NCI-H187 (cell line): ENCODE data around the gene OPCML.

Experiments used
- DNase-seq, 2 experiments: peaks; one replicate each; lab custom pipeline; 2025; lab: John Stamatoyannopoulos, UW

Gene OPCML

DNA sequence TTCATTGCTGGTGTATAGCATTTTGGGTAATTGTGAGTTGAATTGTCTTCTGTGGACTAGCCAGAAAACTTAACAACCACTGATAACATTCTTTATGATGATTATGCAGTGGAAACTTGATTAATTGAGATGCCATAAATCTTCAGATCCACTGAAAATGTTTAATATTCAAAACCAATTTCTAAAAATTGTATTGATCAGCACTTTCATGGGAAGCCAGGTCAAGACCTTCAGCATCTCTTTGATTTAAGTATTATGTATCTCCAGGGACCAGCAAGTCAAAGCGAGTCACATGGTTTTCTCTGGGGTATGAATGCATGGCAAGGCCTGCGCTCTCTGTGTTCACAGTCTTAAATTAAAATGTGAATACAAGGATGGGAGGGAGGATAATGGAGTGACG, 596.9 kb downstream of the OPCML start:
- DNase-seq, result no peak

DNA sequence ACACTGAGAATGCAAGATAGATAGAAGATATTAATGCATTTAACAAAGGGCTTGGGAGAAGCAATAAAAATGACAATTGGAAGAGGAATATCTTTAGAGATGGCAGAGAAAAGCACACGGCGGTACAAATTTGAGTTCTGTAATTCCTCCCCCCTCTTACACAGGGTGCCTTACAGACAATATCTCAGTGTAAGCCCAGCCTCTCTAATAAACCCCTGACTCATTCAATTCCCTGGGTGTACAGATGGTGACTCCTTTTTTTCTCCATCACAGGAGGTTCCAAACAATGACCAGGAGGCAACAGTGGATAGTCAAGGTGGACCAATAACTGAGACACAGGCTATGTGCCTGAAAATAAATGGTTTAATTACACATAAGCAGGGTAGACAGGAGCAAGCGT, 598.6 kb downstream of the OPCML start:
- no peak for DNase-seq

DNA sequence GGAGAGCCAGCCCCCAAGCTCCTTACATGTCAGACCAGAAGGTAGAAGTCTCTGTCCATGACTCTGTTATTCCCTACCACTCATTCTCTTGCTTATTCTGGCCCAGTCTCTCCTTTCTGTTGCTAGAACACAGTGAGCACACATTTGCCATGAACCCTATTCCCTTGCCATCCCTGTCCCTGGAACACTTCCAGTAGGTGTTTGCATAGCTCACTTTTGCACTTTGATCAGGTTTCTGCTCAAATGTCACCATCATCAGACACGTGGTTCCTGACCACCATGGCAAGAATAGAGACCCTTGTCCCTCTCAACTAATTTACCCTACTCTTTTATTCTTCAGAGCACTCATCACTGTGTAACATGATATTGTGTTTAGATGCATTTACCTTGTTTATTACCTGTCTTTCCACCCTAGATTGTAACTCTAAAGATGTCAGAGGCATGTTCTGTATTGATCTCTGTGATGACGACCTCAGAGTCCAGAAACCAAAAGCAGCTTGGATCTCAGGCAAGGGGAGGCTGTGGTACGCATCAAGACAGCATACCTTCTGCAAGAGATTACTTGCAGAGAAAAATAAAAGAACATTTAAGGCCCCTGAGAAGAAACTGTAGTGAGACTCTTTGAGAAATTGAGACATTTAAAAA, 606.4 kb downstream of the OPCML start:
- no peak for DNase-seq

DNA sequence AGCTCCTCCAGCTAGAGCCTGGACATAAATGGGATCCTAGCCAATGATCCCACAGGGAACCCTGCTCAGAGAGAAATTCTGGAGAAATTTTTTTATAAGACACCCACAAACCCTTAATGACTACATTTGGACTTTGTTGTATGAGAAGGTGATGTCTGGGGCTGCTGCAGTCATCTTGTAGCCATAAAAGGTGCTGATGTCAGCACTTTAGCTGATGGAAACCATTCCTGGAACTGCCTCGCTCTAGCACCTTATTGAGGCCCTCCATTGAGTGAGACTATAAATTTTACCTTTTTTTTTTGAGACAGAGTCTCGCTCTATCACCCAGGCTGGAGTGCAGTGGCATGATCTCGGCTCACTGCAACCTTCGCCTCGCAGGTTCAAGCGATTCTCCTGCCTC, 610.7 kb downstream of the OPCML start:
- no peak for DNase-seq

DNA sequence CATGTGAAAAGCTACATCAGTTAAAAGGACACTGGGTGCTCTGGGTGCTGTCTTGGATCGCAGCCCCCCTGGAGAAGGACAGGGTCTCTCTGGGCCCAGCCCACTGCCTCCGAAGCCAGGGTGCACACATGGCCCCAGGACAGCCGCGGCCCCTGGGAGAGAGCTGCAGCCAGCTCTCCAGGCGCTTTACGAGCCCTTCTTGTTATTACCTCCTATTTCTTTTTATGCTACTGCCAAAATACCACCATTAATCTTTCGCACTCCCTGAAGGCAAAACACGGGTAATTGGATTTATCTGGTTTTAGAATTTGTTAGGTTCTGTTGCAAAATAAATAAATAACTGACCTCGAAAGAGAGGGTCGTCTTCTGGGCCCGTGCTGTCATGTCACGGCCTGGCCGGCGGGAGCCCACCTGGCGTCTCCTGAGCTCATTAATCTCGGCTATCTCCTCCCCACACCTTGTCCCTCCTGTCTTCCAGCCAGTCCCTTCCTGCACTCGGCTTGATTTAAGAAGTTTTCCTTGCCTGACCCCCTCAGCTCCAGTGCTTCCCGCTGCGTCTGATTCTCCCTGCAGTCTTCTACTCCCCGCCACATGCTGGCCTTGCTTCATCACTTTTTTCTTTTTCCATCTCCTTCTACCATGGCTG, 611.7 kb downstream of the OPCML start:
- DNase-seq, result no peak

DNA sequence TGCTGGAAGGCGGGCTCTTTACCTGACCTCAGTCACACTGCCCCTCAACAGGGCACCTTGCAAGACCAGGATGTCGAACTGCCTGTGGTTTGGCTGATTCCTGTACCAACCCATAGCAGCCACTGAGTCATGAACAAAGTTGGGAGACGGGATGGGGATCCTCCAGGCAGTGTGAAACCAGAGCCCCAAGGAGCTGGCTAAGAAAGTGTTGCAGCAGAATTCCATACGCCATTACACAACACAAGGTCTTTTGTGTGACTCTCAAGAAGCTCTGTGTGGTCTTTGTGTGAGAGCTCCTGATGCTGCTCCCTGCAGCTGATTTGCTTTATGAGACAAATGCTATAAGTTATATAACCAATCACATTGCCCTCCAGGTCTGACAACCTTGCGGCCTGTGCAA, 617.7 kb downstream of the OPCML start:
- no peak for DNase-seq

DNA sequence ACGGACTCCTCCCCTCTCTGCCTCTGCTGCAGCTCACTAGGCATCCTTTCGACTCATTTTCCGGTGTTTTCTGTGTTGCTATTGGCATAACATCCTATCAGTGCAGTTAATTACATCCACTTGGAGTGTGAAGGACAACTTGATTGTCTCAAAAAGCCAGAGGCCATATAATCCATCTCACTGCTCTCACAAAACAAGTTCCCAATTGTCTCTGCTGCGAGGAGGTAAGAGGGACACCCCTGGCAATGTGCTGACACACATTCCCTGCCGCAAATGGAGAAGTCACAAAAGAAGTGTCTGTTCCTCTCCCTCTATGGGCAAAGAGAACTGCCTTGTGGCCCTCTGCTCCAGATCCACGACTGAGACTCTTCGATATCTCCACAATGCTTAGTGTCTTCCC, 618.4 kb downstream of the OPCML start:
- DNase-seq, result no peak

DNA sequence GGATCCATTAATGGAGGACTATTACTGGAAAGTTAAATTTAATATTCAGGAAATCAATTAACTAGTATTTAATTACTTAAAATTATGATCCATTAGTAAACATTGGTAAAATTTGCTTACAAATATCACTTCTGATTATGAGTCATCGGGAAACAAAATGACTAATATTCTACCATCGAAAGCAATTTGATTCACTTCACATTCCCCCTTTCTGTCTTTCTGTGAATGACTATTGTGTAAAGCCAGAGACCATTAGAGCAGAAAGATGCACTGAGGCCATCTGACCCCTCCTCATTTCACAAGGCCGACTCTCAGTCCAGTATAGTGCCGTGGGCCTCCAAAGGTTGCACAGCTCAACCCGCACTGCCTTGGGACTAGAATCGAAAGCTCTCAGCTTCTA, 619.0 kb downstream of the OPCML start:
- DNase-seq, result no peak

DNA sequence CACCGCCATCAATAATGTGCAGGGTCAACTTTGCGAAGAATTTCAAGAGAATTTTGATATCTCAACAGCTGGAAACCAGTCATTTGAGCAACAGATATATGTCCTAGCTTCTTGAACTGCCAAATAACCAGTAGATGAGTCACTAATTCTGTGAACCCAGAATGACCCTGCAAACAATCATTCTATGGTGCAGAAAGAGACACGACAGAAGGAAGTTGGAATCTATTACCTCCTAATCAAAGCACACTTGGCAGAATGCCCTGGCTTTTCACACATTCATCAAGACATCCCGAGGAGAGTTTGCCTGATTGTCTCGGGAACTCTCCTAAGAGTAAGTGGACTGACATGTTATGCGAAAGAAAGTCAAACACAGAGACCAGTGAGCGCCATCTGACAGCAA, 621.1 kb downstream of the OPCML start:
- DNase-seq, result no peak

DNA sequence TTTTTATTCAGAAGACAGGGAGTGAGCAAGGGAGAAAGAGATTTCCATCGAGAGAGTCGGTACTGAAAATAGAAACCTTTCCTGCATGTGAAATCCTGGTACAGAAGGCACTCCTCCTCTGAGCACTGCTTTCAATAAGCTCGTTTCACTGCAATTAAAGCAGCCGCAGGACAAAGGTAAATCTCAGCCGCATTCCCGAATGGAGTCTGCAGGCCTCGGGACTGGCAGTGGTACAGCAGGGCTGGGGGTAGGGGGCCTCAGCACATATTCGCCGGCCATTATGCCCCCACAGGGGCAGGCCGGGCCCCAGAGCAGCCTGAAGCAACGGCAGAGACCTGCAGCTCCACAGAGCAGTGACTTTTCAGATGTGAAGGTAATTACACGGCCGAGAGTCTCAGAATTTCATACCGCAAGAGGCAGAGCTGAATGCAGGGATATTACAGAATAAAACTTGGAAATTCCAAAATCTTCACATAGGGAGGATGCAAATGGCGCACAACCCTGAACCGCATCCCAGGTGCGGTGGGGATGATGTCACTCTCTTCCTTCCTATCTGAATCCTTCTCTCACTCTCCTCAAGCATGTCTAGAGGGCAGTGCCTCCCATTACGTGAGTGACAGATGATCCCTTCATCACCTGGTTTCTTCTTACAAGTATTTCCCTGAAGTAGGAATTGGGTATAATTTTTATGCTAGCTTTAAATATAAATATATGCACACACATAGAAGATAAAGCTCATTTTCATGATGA, 622.1 kb downstream of the OPCML start:
- no peak for DNase-seq

DNA sequence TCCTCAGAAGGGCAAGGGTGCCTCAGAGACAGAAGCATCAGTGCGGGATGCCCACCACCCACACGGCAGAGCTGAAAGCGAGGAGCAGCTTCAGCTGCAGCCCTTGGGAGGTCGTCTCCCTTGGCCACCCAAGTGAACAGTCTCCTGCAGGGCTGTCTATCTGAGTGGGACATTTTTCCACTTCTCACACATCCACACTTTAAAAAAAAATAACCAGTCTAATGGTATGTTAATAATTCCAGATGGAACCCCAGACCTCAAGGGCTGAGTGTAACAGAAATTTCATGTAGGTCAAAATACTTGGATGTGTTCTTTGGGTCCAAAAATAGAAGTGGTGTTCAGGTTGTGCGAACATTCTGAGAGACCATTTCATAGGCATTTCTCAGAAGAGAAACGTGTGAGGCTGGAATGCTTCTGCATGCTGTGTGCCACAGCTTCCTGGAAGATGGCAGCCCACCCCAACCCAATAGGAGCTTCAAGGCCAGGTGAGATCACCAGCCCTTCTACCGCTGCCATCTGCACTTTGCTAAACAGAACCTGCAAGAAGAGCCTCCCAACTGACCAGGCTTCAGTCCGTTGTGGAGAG, 623.2 kb downstream of the OPCML start:
- no peak for DNase-seq

DNA sequence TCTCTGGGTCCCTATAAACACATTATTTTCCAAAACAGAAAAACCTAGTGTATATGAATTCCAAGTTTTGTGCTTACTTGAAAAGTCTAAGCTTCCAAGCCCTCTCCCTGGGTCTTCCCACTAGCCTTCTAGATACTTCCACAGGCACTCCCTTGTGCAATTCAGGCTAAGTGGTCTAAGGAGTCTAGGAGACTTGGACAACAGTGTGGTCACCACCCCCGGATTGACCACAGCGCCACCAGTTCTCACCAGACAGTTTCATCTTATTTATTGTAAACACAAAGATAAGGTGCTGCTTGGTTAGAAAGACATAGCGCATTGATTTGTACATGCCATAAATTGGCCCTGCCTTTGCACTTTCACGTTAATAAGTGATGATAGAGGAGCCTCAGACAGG, 623.9 kb downstream of the OPCML start:
- DNase-seq, result no peak

DNA sequence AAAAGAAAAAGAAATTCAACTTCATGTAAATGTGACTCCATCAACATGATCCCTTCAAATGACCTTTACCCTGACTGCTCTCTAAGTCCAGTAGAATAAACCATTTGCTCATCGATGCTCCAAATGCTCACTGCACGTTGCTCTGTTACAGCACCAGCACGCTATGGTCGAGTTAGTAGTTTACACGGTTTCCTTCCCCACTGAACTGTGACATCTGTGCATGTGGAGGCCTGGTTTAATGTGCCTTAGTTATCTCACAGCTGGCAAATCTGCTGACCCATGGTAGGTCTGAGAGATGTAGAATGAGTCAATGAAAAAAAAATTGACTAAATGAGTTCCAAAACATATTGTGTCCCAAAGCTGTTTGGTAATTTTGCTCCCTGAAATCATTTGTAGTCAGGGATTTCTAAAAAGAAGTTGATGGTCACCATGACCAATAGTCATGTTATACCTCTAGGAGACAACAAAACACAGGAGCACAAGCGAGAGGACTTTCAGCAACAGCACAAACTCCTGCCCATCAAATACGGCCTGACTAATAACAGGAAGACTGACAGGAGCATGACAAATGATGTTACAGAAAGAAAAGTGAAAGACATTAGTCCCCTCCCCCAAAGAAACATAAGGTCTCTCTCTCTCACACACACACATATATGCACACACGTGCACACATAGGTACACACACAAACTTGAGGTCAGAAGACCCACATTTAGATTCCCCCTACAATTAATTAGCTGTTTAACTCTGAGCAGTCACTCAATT, 624.5 kb downstream of the OPCML start:
- DNase-seq, result no peak

DNA sequence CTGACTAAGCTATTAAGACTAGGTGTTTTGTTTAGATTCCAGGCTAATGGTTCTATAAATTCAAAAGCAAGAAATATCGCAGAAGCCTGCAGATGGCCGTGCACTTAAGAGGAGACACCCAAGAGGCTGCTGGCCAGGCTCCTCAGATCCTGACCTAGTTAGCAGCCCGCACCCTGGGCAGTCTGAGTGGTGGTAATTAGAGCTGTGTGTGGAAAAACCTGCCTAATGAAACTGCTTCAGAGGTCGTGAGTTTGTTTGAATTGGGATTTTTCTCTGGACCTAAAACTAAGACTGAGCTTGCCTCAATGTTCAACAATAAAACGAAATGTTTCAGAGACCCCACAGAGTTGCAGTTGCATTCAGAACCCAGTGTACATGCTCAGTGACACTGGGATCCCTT, 627.7 kb downstream of the OPCML start:
- DNase-seq, result no peak

DNA sequence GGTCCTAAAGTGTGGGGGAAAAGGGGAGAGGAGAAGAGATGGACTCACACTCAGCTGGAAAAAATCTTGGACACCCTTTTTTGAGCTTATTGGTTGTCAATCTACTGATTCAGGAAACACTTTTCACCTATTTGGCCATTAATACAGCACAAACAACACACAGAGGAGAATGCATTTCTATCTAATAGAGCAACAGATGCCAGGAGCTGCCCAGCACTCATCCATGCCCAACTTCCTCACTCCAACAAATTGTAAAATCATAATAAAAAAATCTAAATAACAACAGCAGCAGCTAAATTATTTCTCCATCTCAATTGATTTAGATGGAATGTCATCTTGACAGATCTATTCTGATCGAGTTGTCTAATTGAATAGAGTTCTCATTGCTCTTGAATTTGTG, 628.2 kb downstream of the OPCML start:
- no peak for DNase-seq

DNA sequence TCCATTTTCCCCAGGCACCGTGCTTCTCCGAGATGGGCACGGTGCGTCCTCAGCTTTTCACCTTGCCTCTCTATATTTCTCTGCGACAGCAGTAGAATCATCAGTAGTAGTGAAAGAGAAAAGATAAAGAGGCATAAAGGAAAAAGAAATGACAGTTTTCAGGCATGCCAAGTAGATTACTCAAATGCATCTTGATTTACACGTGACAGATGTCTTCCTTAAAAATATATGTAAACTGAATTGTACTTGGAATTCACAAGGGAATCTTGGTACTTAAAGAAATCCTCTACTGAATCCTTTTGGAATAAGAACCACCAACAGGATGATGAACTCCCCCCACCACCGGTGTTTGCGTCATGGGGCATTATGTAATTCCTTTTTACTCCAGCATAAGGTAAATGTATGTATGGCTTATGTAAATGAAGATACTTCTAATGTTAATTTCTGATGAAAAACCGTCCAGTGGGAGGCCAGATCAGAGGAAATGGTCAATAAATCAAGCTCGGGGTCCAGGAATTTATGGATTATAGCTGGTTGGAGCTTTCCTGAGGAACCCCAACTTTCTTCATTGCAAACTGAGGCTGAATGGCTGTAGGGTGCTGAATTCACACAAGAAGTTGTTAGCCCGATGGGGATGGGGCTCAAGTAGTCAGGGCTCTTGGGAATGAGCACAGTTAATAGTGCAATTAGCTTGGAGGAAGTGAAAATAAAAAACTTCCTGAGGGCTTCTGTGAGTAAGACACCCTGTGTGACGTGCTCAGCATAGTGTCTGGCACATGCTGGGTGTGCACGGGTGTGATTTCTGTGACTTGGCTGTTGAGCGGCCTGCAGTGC, 630.4 kb downstream of the OPCML start:
- no peak for DNase-seq

DNA sequence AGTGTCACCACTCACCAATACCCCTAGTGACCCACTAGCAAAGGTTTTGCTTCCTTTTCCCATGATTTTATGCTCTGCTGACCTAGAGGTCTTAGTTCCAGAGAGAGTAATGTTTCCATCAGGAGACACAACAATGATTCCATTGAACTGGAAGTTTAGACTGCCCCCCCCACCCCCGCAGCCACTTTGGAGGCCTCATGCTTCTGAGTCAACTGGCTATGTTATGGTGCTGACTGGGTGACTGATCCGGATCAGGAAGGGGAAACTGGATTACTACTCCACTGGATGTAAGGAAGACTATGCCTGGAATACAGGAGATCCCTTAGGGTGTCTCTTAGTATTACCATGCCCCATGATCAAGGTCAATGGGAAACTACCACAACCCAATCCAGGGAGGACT, 633.6 kb downstream of the OPCML start:
- DNase-seq, result no peak

DNA sequence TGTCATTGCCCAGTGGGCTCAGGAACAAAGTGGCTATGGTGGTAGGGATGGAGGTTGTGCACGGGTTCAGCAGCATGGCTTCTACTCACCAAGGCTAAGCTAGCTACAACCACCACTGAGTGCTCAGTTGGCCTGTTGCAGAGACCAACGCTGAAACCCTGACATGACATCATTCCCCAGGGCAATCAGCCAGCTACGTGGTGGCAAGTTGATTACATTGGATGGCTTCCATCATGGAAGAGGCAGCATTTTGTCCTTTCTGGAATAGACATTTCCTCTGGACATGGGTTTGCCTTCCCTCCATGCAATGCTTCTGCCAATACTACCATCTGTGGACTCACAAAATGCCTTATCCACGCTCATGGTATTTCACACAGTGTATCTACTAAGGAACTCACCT, 634.3 kb downstream of the OPCML start:
- DNase-seq, result no peak

DNA sequence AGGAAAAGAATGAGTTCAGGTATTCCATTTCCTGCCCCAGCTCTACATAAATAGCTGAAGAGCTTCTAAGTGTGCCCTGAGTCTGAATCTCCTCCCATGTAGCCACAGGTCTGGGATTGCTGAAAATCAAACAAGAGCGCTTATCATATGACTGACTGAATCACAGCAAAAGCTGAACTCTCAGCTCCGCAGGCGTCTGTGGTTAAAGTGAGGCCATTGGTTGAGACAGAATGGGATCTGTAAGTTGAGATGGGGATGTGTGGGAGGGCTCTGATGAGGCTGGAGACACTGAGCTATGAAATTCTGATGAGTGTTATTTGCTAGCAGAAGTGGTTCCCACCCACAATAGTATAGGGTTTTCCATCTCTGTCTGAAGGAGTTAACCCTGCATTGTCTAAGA, 637.0 kb downstream of the OPCML start:
- DNase-seq, result no peak

DNA sequence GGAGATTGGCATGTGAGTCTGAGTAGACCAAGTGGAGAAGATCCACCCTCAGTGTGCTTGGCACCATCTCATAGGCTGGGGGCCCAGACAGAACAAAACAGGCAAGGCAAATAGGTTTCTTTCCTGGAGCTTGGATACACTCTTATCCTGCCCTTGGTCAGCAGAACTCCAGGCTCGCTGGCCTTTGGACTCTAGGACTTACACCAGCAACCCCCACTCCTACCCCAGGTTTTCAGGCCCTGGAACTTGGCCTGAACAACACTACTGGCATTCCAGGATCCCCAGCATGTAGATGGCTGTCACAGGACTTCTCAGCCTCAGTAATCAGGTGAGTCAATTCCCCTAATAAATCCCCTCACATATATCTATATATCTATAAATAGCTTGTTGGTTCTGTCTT, 637.7 kb downstream of the OPCML start:
- DNase-seq, result no peak

DNA sequence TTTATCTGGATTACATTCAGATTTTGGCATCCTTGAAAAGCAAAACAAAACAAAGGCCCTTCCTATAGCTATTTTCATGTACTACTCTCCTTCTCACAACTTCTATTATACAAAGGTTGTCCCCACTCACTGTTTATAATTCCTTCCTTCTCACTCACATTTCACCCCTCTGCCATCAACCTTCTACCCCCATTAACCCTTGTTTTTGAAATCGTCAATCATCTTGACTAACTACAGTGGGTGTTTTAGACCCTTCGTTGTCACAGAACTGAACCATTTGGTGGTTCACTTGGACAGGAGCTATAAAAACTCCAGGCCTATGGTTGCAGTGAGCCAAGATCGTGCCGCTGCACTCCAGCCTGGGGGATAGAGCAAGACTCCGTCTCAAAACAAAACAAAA, 639.4 kb downstream of the OPCML start:
- DNase-seq, result no peak

DNA sequence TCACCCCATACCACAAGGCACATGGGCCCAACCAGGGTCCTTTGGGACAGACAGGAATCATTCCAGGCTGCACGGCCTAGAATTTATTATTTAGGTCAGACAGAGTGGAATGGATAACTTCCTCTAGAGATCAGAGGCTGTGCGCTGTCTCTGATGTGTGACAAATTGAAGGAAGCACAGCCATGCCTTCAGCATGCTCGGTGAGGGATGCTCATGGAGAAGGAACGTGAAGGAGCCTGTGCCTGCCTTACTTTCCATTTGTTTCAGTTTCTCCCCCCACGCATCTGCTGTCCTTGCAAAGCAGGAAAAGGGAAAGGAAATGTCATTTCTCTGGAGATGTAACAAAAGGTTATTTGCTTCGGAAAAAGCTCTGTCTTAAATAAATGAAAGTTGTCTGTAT, 644.1 kb downstream of the OPCML start:
- DNase-seq, result no peak
